Thyroid gland (tissue), 4 donors: ENCODE data around the gene KIRREL3. TPM values are rescaled to one million over a fixed set of nuclear protein-coding genes. Genes with fewer than 3 reads are reported as not detected.

Experiments
- DNase-seq, 2 donors: peaks; one replicate each; pipeline ENCODE4 v3.0.0-alpha.2; 2019
- H3K27ac ChIP-seq, 3 donors: fragments of 200-600 bp; sonication (generic); 1 replicate in 2 of 3; 2 replicates in 1 of 3; pipeline ENCODE4 v1.5.1; 2016 to 2019; ENCODE audit warnings: mild to moderate bottlenecking in 1 of 3, moderate library complexity in 1 of 3
- H3K27me3 ChIP-seq: fragments of 200-600 bp; sonication (generic); one replicate; pipeline ENCODE4 v1.5.1; 2019
- H3K36me3 ChIP-seq, 2 donors: fragments of 200-600 bp; sonication (generic); one replicate each; pipeline ENCODE4 v1.5.1; 2016 to 2019
- H3K4me1 ChIP-seq, 2 donors: fragments of 200-600 bp; sonication (generic); one replicate each; pipeline ENCODE4 v1.5.1; 2017 to 2019
- H3K4me3 ChIP-seq, 3 donors: fragments of 200-600 bp; sonication (generic); replicated peaks in 1 of 3; 1 replicate in 2 of 3; 2 replicates in 1 of 3; pipeline ENCODE4 v1.5.1; 2016; ENCODE audit warnings: mild to moderate bottlenecking in 1 of 3
- H3K9me3 ChIP-seq: fragments of 200-600 bp; sonication (generic); one replicate; pipeline ENCODE4 v1.5.1; 2017
- CTCF ChIP-seq, 6 experiments: fragments of 200-600 bp in 3 of 6; fragments of 450-650 bp in 3 of 6; sonication (generic) in 3 of 6; IDR thresholded peaks; one replicate each; pipeline ENCODE4 v1.5.1; 2016 to 2019; ENCODE audit warnings: antibody characterized with exemption in 6 of 6, mild to moderate bottlenecking in 2 of 6, inconsistent platforms in 1 of 6, moderate library complexity in 1 of 6
- POLR2A ChIP-seq, 2 donors: fragments of 450-650 bp; IDR thresholded peaks; one replicate each; pipeline ENCODE4 v1.6.1; 2017; ENCODE audit warnings: antibody characterized with exemption in 2 of 2, mild to moderate bottlenecking in 2 of 2, moderate library complexity in 1 of 2
- WGBS, 2 donors: methylation state at CpG; one replicate each; pipeline ENCODE4 v1.1.5; 2017; 5-methylcytosine and 5-hydroxymethylcytosine counted together
- intact Hi-C: fragments of 100-400 bp; cut with DNase I; formaldehyde crosslinking; loops from one replicate; pipeline ENCODE4 v1.15.1; 2023
- total RNA-seq, 4 donors: library from RNA; depleted of rRNA; stranded (reverse); fragments of >200 nt; gene quantifications; one replicate each; pipeline ENCODE4 v1.2.3, GENCODE V29; 2016

Gene KIRREL3
- total RNA-seq, 4 donors from 2014 or later: 0.78 TPM; not detected in 3

- Histone ChIP-seq H3K36me3 (no peaks in the 10 kb centered on the region), H3K27ac (no peak overlapping the region), H3K4me3 (no peak overlapping the region), H3K9me3 (no peaks in the 10 kb centered on the region), H3K27me3 (no peaks in the 10 kb centered on the region), H3K4me1 (peaks cover 0 to 5% of the 10 kb centered on the region in 2 donors)
- no peak for DNase-seq
- TF ChIP-seq CTCF (IDR thresholded peaks at IDR 0.05): no peak
- TF ChIP-seq POLR2A (IDR thresholded peaks at IDR 0.05): no peak
- 80 to 95% methylated on average over 5 to 6 of the region's 7 CpGs for WGBS, 2 donors
- intact Hi-C loops: no loop called here
Measured at GRCh38 chr11:126469311-126469710, 531.3 kb downstream of the KIRREL3 start.

GRCh38 chr11:126468102-126468521, 532.5 kb downstream of the KIRREL3 start:
- H3K9me3 ChIP-seq: no peaks in the 10 kb centered on the region
- no peak for TF ChIP-seq CTCF (IDR thresholded peaks at IDR 0.05)
- no peak for TF ChIP-seq POLR2A (IDR thresholded peaks at IDR 0.05)
- WGBS, 2 donors: 74% methylated on average over 3 to 7 of the region's 7 CpGs
- H3K27ac ChIP-seq: no peak overlapping the region
- peaks cover 0 to 5% of the 10 kb centered on the region in 2 donors for H3K4me1 ChIP-seq
- no peak overlapping the region for H3K4me3 ChIP-seq
- DNase-seq: no peak
- intact Hi-C loops: no loop called here
- no peaks in the 10 kb centered on the region for H3K27me3 ChIP-seq
- H3K36me3 ChIP-seq: no peaks in the 10 kb centered on the region

GRCh38 chr11:126467471-126467870, 533.1 kb downstream of the KIRREL3 start:
- Histone ChIP-seq H3K9me3 (no peaks in the 10 kb centered on the region), H3K4me1 (peaks cover 0 to 5% of the 10 kb centered on the region in 2 donors), H3K27ac (no peak overlapping the region), H3K4me3 (no peak overlapping the region), H3K36me3 (no peaks in the 10 kb centered on the region), H3K27me3 (no peaks in the 10 kb centered on the region)
- 89 to 93% methylated on average over 8 of the region's 8 CpGs for WGBS, 2 donors
- no peak for DNase-seq
- intact Hi-C loops: no loop called here
- TF ChIP-seq POLR2A (IDR thresholded peaks at IDR 0.05) (no peak), CTCF (IDR thresholded peaks at IDR 0.05) (no peak)

GRCh38 chr11:126467046-126467370, 533.6 kb downstream of the KIRREL3 start:
- DNase-seq: no peak
- Histone ChIP-seq H3K4me1 (peaks cover 0 to 5% of the 10 kb centered on the region in 2 donors), H3K27me3 (no peaks in the 10 kb centered on the region), H3K27ac (no peak overlapping the region), H3K4me3 (no peak overlapping the region), H3K9me3 (no peaks in the 10 kb centered on the region), H3K36me3 (no peaks in the 10 kb centered on the region)
- intact Hi-C loops: no loop called here
- WGBS, 2 donors: 85 to 95% methylated on average over 7 to 13 of the region's 13 CpGs
- no peak for TF ChIP-seq CTCF (IDR thresholded peaks at IDR 0.05)
- TF ChIP-seq POLR2A (IDR thresholded peaks at IDR 0.05): no peak

- intact Hi-C loops: no loop called here
- Histone ChIP-seq H3K27me3 (no peaks in the 10 kb centered on the region), H3K27ac (no peak overlapping the region), H3K4me1 (peaks cover 0 to 5% of the 10 kb centered on the region in 2 donors), H3K36me3 (no peaks in the 10 kb centered on the region), H3K4me3 (no peak overlapping the region), H3K9me3 (no peaks in the 10 kb centered on the region)
- no peak for DNase-seq
- no peak for TF ChIP-seq POLR2A (IDR thresholded peaks at IDR 0.05)
- no peak for TF ChIP-seq CTCF (IDR thresholded peaks at IDR 0.05)
- 58 to 75% methylated on average over 14 to 18 of the region's 18 CpGs for WGBS, 2 donors
Measured at GRCh38 chr11:126466236-126467045, 534.1 kb downstream of the KIRREL3 start.
